K562 (cell line): Measurements from ENCODE around the gene FBXL12. TPM values are rescaled to one million over a fixed set of nuclear protein-coding genes. Genes with fewer than 3 reads are reported as not detected.

Experiments used
- ATF7 ChIP-seq: fragments of 450-650 bp; IDR thresholded peaks from 2 replicates; pipeline ENCODE4 v1.7.1; 2014; ENCODE audit warnings: mild to moderate bottlenecking, moderate library complexity
- BCL6 ChIP-seq: fragments of 250-450 bp; sonication (Bioruptor Pico); IDR thresholded peaks from 2 replicates; pipeline ENCODE4 v1.4.0; 2020
- CEBPG ChIP-seq, 3 experiments: fragments of 200-800 bp in 1 of 3; sonication (Bioruptor generic) in 1 of 3; sonication (generic) in 1 of 3; formaldehyde crosslinking in 1 of 3; IDR thresholded peaks in 2 of 3; conservative IDR thresholded peaks in 1 of 3; 2 replicates each; pipeline versions ENCODE4 v1.6.1 to v1.8.0; 2016 to 2022; ENCODE audit warnings: missing compliant biosample characterization in 2 of 3, missing genetic modification characterization in 2 of 3, mild to moderate bottlenecking in 1 of 3, missing genetic modification reagents in 1 of 3
- CEBPZ ChIP-seq: fragments of 150-350 bp; IDR thresholded peaks from 2 replicates; pipeline ENCODE4 v1.6.1; 2014; ENCODE audit warnings: low read depth, mild to moderate bottlenecking, low read length, borderline replicate concordance
- ERF ChIP-seq: fragments of 450-650 bp; formaldehyde crosslinking; IDR thresholded peaks from 2 replicates; pipeline ENCODE4 v1.4.0; 2020; ENCODE audit warnings: mild to moderate bottlenecking, mixed read lengths
- EWSR1 ChIP-seq: fragments of 450-650 bp; IDR thresholded peaks from 2 replicates; pipeline ENCODE4 v1.6.1; 2018; ENCODE audit warnings: borderline replicate concordance, mild to moderate bottlenecking, low read depth, moderate library complexity; ENCODE audit not compliant: partially characterized antibody
- ILF3 ChIP-seq: fragments of 450-650 bp; IDR thresholded peaks from 2 replicates; pipeline ENCODE4 v1.6.1; 2018; ENCODE audit warnings: antibody characterized with exemption, mild to moderate bottlenecking, moderate library complexity, borderline replicate concordance
- JUNB ChIP-seq: fragments of 450-650 bp; formaldehyde crosslinking; conservative IDR thresholded peaks from 2 replicates; pipeline ENCODE4 v1.4.0; 2020; ENCODE audit warnings: mild to moderate bottlenecking
- KLF6 ChIP-seq: fragments of 250-450 bp; sonication (Bioruptor Pico); IDR thresholded peaks from 2 replicates; pipeline ENCODE4 v1.4.0; 2020; ENCODE audit warnings: mild to moderate bottlenecking, moderate library complexity, borderline replicate concordance
- MAFG ChIP-seq: fragments of 450-650 bp; conservative IDR thresholded peaks from 2 replicates; pipeline ENCODE4 v1.6.1; 2016; ENCODE audit warnings: missing genetic modification characterization, missing compliant biosample characterization
- MYBL2 ChIP-seq, 2 experiments: fragments of 450-650 bp in 1 of 2; sonication (generic) in 1 of 2; formaldehyde crosslinking in 1 of 2; IDR thresholded peaks; 2 replicates each; pipeline versions ENCODE4 v1.6.1 to v1.8.1; 2017 to 2022; ENCODE audit warnings: borderline replicate concordance in 1 of 2, inconsistent platforms in 1 of 2, low read depth in 1 of 2, mild to moderate bottlenecking in 1 of 2, missing genetic modification reagents in 1 of 2, moderate library complexity in 1 of 2
- NCOR1 ChIP-seq: fragments of 450-650 bp; IDR thresholded peaks from 2 replicates; pipeline ENCODE4 v1.6.1; 2016; ENCODE audit warnings: mild to moderate bottlenecking, moderate library complexity
- NFIX ChIP-seq: fragments of 250-450 bp; sonication (Bioruptor Pico); IDR thresholded peaks from 2 replicates; pipeline ENCODE4 v1.4.0; 2020; ENCODE audit warnings: low read depth, mild to moderate bottlenecking, moderate library complexity
- PHF21A ChIP-seq: fragments of 450-650 bp; IDR thresholded peaks from 2 replicates; pipeline ENCODE4 v1.6.1; 2017; ENCODE audit warnings: low read depth, borderline replicate concordance
- POLR2AphosphoS2 ChIP-seq: IDR thresholded peaks from 2 replicates; pipeline ENCODE4 v1.6.1; 2012; ENCODE audit warnings: low read length, improper control_type of control experiment
- RBM34 ChIP-seq: fragments of 200-400 bp; formaldehyde crosslinking; IDR thresholded peaks from 2 replicates; pipeline ENCODE4 v1.6.1; 2018; ENCODE audit warnings: low read length, borderline replicate concordance; ENCODE audit not compliant: insufficient read depth
- RFX7 ChIP-seq: fragments of 250-450 bp; sonication (Bioruptor Pico); IDR thresholded peaks from 2 replicates; pipeline ENCODE4 v1.5.1; 2021; ENCODE audit warnings: mild to moderate bottlenecking
- SMAD1 ChIP-seq: fragments of 150-350 bp; IDR thresholded peaks from 2 replicates; pipeline ENCODE4 v1.6.1; 2014; ENCODE audit warnings: low read length, low read depth; ENCODE audit not compliant: partially characterized antibody
- TAL1 ChIP-seq: fragments of 450-650 bp; IDR thresholded peaks from 2 replicates; pipeline ENCODE4 v1.6.1; 2016; ENCODE audit warnings: mild to moderate bottlenecking
- TBL1XR1 ChIP-seq, 2 experiments: IDR thresholded peaks; 2 replicates each; pipeline ENCODE4 v1.6.1; 2012; ENCODE audit warnings: improper control_type of control experiment in 2 of 2, low read length in 2 of 2, mild to moderate bottlenecking in 1 of 2
- ZEB2 ChIP-seq: fragments of 450-650 bp; IDR thresholded peaks from 2 replicates; pipeline ENCODE4 v1.6.1; 2016
- ZFP1 ChIP-seq: fragments of 450-650 bp; formaldehyde crosslinking; IDR thresholded peaks from 2 replicates; pipeline ENCODE4 v1.4.0; 2020; ENCODE audit warnings: mild to moderate bottlenecking, mixed read lengths
- ZFP36 ChIP-seq: fragments of 150-350 bp; IDR thresholded peaks from 2 replicates; pipeline ENCODE4 v1.6.1; 2018; ENCODE audit warnings: low read length, low read depth; ENCODE audit not compliant: partially characterized antibody
- ZNF449 ChIP-seq: fragments of 250-450 bp; sonication (Bioruptor Pico); IDR thresholded peaks from 2 replicates; pipeline ENCODE4 v1.8.0; 2022; ENCODE audit warnings: moderate library complexity, mild to moderate bottlenecking, inconsistent platforms
- polyA plus RNA-seq, 8 experiments: library from polyadenylated mRNA; depleted of rRNA in 4 of 8; stranded (reverse) in 5 of 8; unstranded in 3 of 8; fragments of >200 nt; fragmentation: Nextera tagmentation in 2 of 8; fragmentation: Illumina TruSeq in 1 of 8; extraction: Ambion mirVana in 2 of 8; extraction: Trizol in 1 of 8; gene quantifications; 2 replicates each; pipeline versions ENCODE4 v1.2.1 to v1.2.3, GENCODE V29; 2011 to 2014; ENCODE audit warnings: inconsistent platforms in 1 of 8, missing spikeins in 1 of 8
- total RNA-seq, 7 experiments: library from RNA; depleted of rRNA in 6 of 7; stranded (reverse); fragments of >200 nt in 6 of 7; fragmentation: Illumina TruSeq in 2 of 7; extraction: Trizol in 2 of 7; gene quantifications; 2 replicates each; pipeline versions ENCODE4 v1.2.1 to v1.2.3, GENCODE V29; 2011 to 2021; ENCODE audit warnings: low replicate concordance in 1 of 7

Gene FBXL12
- total and polyA plus RNA-seq, 9 of the 15 experiments (the other 6 are each of a cell fraction or from before 2014, with no cell fraction given): 2.7 to 40.5 (median 26.5) TPM

- TF ChIP-seq ZNF449 (CRISPR knock-in tag) (no peak), CEBPZ (no peak), BCL6 (CRISPR knock-in tag) (no peak), SMAD1 (peak; percentile 55), POLR2AphosphoS2 (peak; percentile 82; the same call in 1 of the 2 replicates), ATF7 (peak; percentile 56; the same call in 1 of the 2 replicates), ILF3 (no peak), KLF6 (CRISPR knock-in tag) (no peak), EWSR1 (no peak), MAFG (tag) (no peak), ZEB2 (no peak), ERF (CRISPR knock-in tag) (0 out of 2 replicates have a peak, but pooled peaks have one; percentile 22), MYBL2 (IDR thresholded peaks at IDR 0.05; ENCODE audit: low read depth) (no peak), MYBL2 (CRISPR knock-in tag; IDR thresholded peaks at IDR 0.05; ENCODE audit: borderline replicate concordance) (no peak), RFX7 (CRISPR knock-in tag) (no peak), ZFP1 (CRISPR knock-in tag) (no peak), JUNB (no peak), ZFP36 (no peak), RBM34 (no peak), TAL1 (no peak), TBL1XR1 (IDR thresholded peaks at IDR 0.05; ENCODE audit: low read length in 2 of 2) (no peak), CEBPG (CRISPR knock-in tag; IDR thresholded peaks at IDR 0.05) (0 out of 2 replicates have a peak, but pooled peaks have one; percentile 32), CEBPG (tag; conservative IDR thresholded peaks at IDR 0.05 in 1 of 2, IDR thresholded peaks at IDR 0.05 in 1 of 2) (no peak), PHF21A (peak; percentile 70; the same call in 1 of the 2 replicates), NCOR1 (no peak), NFIX (CRISPR knock-in tag) (no peak)
These were observed at the start of gene FBXL12 (continued) for GRCh38 chr19:9818734-9819595.
